GM06990 (cell line): ENCODE data around the gene PER2.

Experiments
- DNase-seq: peaks from one replicate; pipeline ENCODE4 v3.0.0-alpha.2; 2011; ENCODE audit not compliant: insufficient read length; ENCODE audit errors: extremely low read depth
- H3K27me3 ChIP-seq: replicated peaks from 2 replicates; pipeline ENCODE4 v1.6.0; 2011; ENCODE audit warnings: low read length; ENCODE audit not compliant: control insufficient read depth, insufficient read depth
- H3K36me3 ChIP-seq: 2 replicates; pipeline ENCODE4 v1.5.1; 2011; ENCODE audit warnings: low read length; ENCODE audit not compliant: control insufficient read depth, insufficient read depth
- H3K4me3 ChIP-seq: replicated peaks from 2 replicates; pipeline ENCODE4 v1.5.1; 2011; ENCODE audit warnings: low read depth, mild to moderate bottlenecking, control low read depth, low read length
- TF ChIP-seq, protein P1 (sequence below): IDR thresholded peaks from 2 replicates; pipeline ENCODE4 v1.5.1; 2011; ENCODE audit warnings: low read length, control low read depth, mild to moderate bottlenecking, inconsistent platforms; ENCODE audit not compliant: insufficient read depth, poor library complexity, severe bottlenecking

PER2 gene

DNA sequence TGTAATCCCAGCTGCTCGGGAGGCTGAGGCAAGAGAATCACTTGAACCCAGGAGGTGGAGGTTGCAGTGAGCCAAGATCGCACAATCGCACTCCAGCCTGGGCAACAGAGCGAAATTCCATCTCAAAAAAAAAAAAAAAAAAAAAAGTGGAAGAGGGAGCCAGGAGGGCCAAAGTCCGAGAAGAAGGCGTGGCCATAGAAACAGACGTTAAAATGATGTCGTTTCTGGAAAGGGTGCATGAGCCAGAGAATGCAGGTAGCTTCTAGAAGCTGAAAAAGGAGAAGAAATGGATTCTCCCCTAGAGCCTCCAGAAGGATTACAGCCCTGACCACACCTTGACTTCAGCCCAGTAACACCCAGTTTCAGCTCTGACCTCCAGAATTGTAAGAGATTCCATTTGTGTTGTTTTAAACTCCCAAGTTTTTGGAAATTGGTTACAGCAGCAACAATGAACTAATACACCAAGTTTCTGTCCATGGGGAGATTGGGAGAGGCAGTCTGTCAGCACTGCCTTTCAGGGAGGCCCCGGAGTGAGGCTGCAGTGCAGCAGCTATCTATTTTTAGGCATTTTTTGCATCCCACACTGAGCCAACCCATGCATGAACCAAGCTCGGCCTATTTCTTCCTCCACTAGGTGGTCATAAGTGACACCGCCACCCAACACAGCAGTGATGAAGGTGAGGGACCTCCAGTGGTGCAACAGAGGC lies 17.7 kb upstream of the PER2 start:
- TF ChIP-seq, protein P1, sequence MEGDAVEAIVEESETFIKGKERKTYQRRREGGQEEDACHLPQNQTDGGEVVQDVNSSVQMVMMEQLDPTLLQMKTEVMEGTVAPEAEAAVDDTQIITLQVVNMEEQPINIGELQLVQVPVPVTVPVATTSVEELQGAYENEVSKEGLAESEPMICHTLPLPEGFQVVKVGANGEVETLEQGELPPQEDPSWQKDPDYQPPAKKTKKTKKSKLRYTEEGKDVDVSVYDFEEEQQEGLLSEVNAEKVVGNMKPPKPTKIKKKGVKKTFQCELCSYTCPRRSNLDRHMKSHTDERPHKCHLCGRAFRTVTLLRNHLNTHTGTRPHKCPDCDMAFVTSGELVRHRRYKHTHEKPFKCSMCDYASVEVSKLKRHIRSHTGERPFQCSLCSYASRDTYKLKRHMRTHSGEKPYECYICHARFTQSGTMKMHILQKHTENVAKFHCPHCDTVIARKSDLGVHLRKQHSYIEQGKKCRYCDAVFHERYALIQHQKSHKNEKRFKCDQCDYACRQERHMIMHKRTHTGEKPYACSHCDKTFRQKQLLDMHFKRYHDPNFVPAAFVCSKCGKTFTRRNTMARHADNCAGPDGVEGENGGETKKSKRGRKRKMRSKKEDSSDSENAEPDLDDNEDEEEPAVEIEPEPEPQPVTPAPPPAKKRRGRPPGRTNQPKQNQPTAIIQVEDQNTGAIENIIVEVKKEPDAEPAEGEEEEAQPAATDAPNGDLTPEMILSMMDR: no peak
- DNase-seq: no peak
- no peak overlapping the region for H3K4me3 ChIP-seq
- no peaks in the 10 kb centered on the region for H3K27me3 ChIP-seq
- H3K36me3 ChIP-seq: no peaks in the 10 kb centered on the region

DNA sequence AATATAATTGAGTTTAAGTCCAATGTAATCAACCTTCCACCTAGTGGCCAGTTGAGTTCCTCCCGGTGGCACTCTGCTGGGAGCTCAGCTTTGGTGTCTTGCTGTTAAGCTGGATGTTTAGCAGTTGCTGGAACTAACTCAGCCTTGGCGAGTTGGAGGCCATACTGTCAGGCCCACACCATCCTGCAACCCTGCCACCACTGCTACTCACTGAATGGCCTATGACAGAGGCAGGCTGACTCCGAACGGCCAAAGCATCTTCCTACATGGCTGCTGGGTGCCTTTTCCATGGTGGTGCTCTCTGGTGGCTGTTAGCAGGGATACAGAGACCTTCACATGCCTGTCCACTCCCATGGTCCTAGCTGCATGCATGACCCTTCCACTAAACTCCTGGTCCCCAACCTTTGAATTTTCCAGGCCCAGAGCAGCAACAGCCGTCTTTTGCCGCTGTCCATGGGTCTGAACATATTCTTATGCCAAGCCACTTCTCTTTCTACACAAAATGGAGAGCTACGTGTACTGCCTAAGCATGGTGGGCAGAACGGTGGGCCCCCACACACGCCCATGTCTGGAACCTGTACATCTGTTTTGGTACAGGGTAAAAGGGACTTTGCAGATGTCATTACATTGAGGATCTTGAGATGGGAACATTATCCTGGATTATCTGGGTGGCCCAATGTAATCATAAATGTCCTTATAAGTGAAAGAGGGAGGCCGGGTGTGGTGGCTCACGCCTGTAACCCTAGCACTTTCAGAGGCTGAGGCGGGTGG lies 16.9 kb upstream of the PER2 start:
- Histone ChIP-seq H3K36me3 (no peaks in the 10 kb centered on the region), H3K4me3 (no peak overlapping the region), H3K27me3 (no peaks in the 10 kb centered on the region)
- DNase-seq: no peak
- TF ChIP-seq, protein P1: peak; percentile 41

DNA sequence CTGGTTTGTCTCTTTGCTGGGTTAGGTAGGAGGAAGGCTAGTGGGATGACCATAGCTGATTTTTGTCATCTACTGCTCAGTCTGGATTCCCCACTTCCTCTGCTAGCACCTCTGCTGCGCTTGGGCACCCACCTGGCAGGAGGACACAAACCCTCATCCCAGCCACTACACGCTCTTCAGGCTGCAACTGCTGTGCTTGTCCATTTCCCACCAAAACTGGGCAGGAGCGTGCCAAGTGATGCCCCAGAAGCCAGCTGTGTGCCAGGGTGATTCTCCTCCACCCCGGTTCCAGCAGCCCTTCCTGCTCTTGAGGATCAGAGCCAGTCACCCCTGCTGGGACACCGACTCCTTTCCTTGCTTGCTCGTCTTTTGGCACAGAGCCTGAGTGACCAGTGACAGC lies 15.7 kb upstream of the PER2 start:
- DNase-seq: no peak
- Histone ChIP-seq H3K4me3 (no peak overlapping the region), H3K27me3 (no peaks in the 10 kb centered on the region; the same call in 1 of the 2 replicates), H3K36me3 (no peaks in the 10 kb centered on the region)
- TF ChIP-seq, protein P1: no peak

DNA sequence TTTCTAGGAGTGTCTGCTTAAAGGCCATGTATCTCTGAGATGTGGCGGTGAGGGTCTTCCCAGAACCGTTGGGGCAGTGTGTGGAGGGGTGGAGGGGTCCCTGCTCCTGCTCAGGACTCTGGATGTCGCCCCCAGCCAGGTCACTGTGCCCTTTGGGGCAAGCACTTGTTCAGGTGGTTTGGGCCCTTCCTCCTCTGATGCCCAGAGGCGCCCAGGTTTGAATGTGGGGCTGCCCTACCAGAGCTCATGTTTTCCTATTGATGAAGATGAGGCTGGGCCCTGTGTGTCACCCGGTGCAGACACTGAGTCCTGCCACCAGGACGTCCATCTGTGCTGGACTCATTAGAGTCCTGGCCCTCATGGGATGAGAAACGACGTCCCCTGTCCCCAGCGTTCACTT lies 14.3 kb upstream of the PER2 start:
- Histone ChIP-seq H3K27me3 (no peaks in the 10 kb centered on the region; the same call in 1 of the 2 replicates), H3K4me3 (no peak overlapping the region), H3K36me3 (no peaks in the 10 kb centered on the region)
- TF ChIP-seq, protein P1: no peak
- no peak for DNase-seq

DNA sequence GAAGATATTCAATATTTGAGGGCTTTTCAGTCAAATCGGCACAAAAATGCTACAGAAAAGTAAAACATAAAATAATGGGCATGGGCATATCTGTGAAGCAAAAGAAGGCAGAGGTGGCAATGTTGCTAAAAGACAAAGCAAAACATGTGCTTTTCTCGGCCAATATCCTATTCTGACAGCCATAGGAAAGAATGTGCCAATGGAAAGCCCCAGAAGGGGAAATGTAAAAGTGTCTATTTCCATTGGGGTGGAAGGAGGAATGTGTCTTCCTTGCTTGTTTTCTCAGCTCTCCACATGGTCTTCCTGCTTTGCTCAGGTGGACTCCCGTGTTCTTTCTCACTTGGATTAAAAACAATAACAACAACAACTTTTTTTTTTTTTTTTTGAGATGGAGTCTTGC lies 13.7 kb upstream of the PER2 start:
- DNase-seq: no peak
- TF ChIP-seq, protein P1: no peak
- H3K4me3 ChIP-seq: no peak overlapping the region
- no peaks in the 10 kb centered on the region for H3K36me3 ChIP-seq
- peaks cover 2% of the 10 kb centered on the region for H3K27me3 ChIP-seq
